ENCODE data around the gene POU2F1. TPM values are rescaled to one million over a fixed set of nuclear protein-coding genes. Genes with fewer than 3 reads are reported as not detected.

The POU2F1 gene
- total RNA-seq, 1 experiment from 2014 or later = 25.0 TPM

- ChIA-PET CTCF (no interaction called here), POLR2A (ENCODE audit: low non-redundant PET) (no interaction called here)
- TF ChIP-seq CTCF (conservative IDR thresholded peaks at IDR 0.05; ENCODE audit: low read depth, low read length) (no peak), EZH2 (IDR thresholded peaks at IDR 0.05; ENCODE audit: borderline replicate concordance, low read depth, low read length, poor library complexity, severe bottlenecking) (no peak)
- no peaks in the 10 kb centered on the region for H3K27me3 ChIP-seq (replicated peaks; ENCODE audit: insufficient read depth, low read depth, low read length, poor library complexity)
- H3K27ac ChIP-seq (ENCODE audit: low read depth, low read length, poor library complexity, severe bottlenecking) = no peak overlapping the region
- H3K4me1 ChIP-seq (ENCODE audit: insufficient read depth, low read length, poor library complexity, severe bottlenecking) = peaks cover 17% of the 10 kb centered on the region
- H3K4me3 ChIP-seq (ENCODE audit: low read depth, low read length, poor library complexity, severe bottlenecking) = no peak overlapping the region
- no TSS peak for BruUV-seq (replicated peaks)
- intact Hi-C loops (cut with micrococcal nuclease; ENCODE audit: unreplicated experiment) = no loop called here
- no peak for DNase-seq (ENCODE audit: low spot score)
- no peaks in the 10 kb centered on the region for H3K36me3 ChIP-seq (ENCODE audit: insufficient read depth, low read length, poor library complexity, severe bottlenecking)
- no peaks in the 10 kb centered on the region for H3K9me3 ChIP-seq (ENCODE audit: low read depth, low read length, poor library complexity, severe bottlenecking)
Measured at GRCh38 chr1:167433884-167434283, 213.2 kb downstream of the POU2F1 start.

- CTCF ChIA-PET = no interaction called here
- Histone ChIP-seq H3K36me3 (ENCODE audit: insufficient read depth, low read length, poor library complexity, severe bottlenecking) (no peaks in the 10 kb centered on the region), H3K27ac (ENCODE audit: low read depth, low read length, poor library complexity, severe bottlenecking) (no peak overlapping the region), H3K27me3 (replicated peaks; ENCODE audit: insufficient read depth, low read depth, low read length, poor library complexity) (no peaks in the 10 kb centered on the region), H3K9me3 (ENCODE audit: low read depth, low read length, poor library complexity, severe bottlenecking) (no peaks in the 10 kb centered on the region), H3K4me1 (ENCODE audit: insufficient read depth, low read length, poor library complexity, severe bottlenecking) (peaks cover 20% of the 10 kb centered on the region), H3K4me3 (ENCODE audit: low read depth, low read length, poor library complexity, severe bottlenecking) (no peak overlapping the region)
- TF ChIP-seq EZH2 (IDR thresholded peaks at IDR 0.05; ENCODE audit: borderline replicate concordance, low read depth, low read length, poor library complexity, severe bottlenecking) = no peak
- no peak for TF ChIP-seq CTCF (conservative IDR thresholded peaks at IDR 0.05; ENCODE audit: low read depth, low read length)
- POLR2A ChIA-PET (ENCODE audit: low non-redundant PET) = no interaction called here
- no TSS peak for BruUV-seq (replicated peaks)
- no peak for DNase-seq (ENCODE audit: low spot score)
- intact Hi-C loops (cut with micrococcal nuclease; ENCODE audit: unreplicated experiment) = no loop called here
Measured at GRCh38 chr1:167434306-167434705, 213.6 kb downstream of the POU2F1 start.

- Histone ChIP-seq H3K4me3 (ENCODE audit: low read depth, low read length, poor library complexity, severe bottlenecking) (no peak overlapping the region), H3K36me3 (ENCODE audit: insufficient read depth, low read length, poor library complexity, severe bottlenecking) (no peaks in the 10 kb centered on the region), H3K27ac (ENCODE audit: low read depth, low read length, poor library complexity, severe bottlenecking) (no peak overlapping the region), H3K9me3 (ENCODE audit: low read depth, low read length, poor library complexity, severe bottlenecking) (no peaks in the 10 kb centered on the region), H3K27me3 (replicated peaks; ENCODE audit: insufficient read depth, low read depth, low read length, poor library complexity) (no peaks in the 10 kb centered on the region), H3K4me1 (ENCODE audit: insufficient read depth, low read length, poor library complexity, severe bottlenecking) (peaks cover 14% of the 10 kb centered on the region)
- POLR2A ChIA-PET (ENCODE audit: low non-redundant PET) = no interaction called here
- intact Hi-C loops (cut with micrococcal nuclease; ENCODE audit: unreplicated experiment) = no loop called here
- BruUV-seq (replicated peaks) = no TSS peak
- TF ChIP-seq CTCF (conservative IDR thresholded peaks at IDR 0.05; ENCODE audit: low read depth, low read length) (no peak), EZH2 (IDR thresholded peaks at IDR 0.05; ENCODE audit: borderline replicate concordance, low read depth, low read length, poor library complexity, severe bottlenecking) (no peak)
- DNase-seq (ENCODE audit: low spot score) = no peak
- CTCF ChIA-PET = no interaction called here
Measured at GRCh38 chr1:167435484-167435883, 214.8 kb downstream of the POU2F1 start.
